SK-N-SH (cell line): ENCODE results near the gene NID1. TPM values are rescaled to one million over a fixed set of nuclear protein-coding genes. Genes with fewer than 3 reads are reported as not detected.

Experiments used
- CTCF ChIA-PET: fragments of 300-600, 350-600 bp; formaldehyde crosslinking; extraction: SDS; loops from one replicate; lab custom pipeline; 2021; lab: Yijun Ruan, JAX
- POLR2A ChIA-PET: fragments of 350-600 bp; sonication (Branson Sonifier 250); formaldehyde crosslinking; extraction: SDS; loops from one replicate; lab custom pipeline; 2020; ENCODE audit warnings: antibody characterized with exemption, inconsistent platforms; lab: Yijun Ruan, JAX
- DNase-seq: peaks from one replicate; pipeline ENCODE4 v3.0.0; 2012
- H2AFZ ChIP-seq: fragments of 200-600 bp; sonication (generic); 2 replicates; pipeline ENCODE4 v1.8.1; 2016; ENCODE audit warnings: antibody characterized with exemption, mild to moderate bottlenecking, low read depth
- H3F3A ChIP-seq: fragments of 200-600 bp; sonication (generic); replicated peaks from 2 replicates; pipeline ENCODE3; 2016; ENCODE audit warnings: antibody characterized with exemption, mild to moderate bottlenecking; ENCODE audit not compliant: insufficient read depth
- H3K27ac ChIP-seq, 2 experiments: fragments of 200-500 bp in 1 of 2; fragments of 200-600 bp in 1 of 2; sonication (Bioruptor generic) in 1 of 2; sonication (generic), shearing (Covaris generic) in 1 of 2; 2 replicates each; pipeline versions ENCODE4 v1.5.1 to v1.6.1; 2014 to 2016; ENCODE audit warnings: low read depth in 2 of 2, inconsistent platforms in 1 of 2, low read length in 1 of 2, mild to moderate bottlenecking in 1 of 2, mixed read lengths in 1 of 2
- H3K27me3 ChIP-seq: fragments of 200-600 bp; sonication (generic), shearing (Covaris generic); 2 replicates; pipeline ENCODE4 v1.6.1; 2016; ENCODE audit warnings: mixed run types; ENCODE audit not compliant: insufficient read depth
- H3K36me3 ChIP-seq, 2 experiments: fragments of 200-500 bp in 1 of 2; fragments of 200-600 bp in 1 of 2; sonication (Bioruptor generic) in 1 of 2; sonication (generic) in 1 of 2; replicated peaks in 1 of 2; 2 replicates each; pipeline versions ENCODE3 to v1.5.1; 2014 to 2016; ENCODE audit warnings: low read length in 1 of 2, mild to moderate bottlenecking in 1 of 2; ENCODE audit not compliant: insufficient read depth in 2 of 2, control insufficient read depth in 1 of 2
- H3K4me1 ChIP-seq, 2 experiments: fragments of 200-500 bp in 1 of 2; fragments of 200-600 bp in 1 of 2; sonication (Bioruptor generic) in 1 of 2; sonication (generic), shearing (Covaris generic) in 1 of 2; 2 replicates each; pipeline versions ENCODE4 v1.5.1 to v1.6.1; 2014 to 2016; ENCODE audit warnings: low read depth in 1 of 2, low read length in 1 of 2, mixed run types in 1 of 2; ENCODE audit not compliant: insufficient read depth in 2 of 2, control insufficient read depth in 1 of 2
- H3K4me2 ChIP-seq: fragments of 200-600 bp; sonication (generic), shearing (Covaris generic); 2 replicates; pipeline ENCODE4 v1.6.1; 2017; ENCODE audit warnings: mixed run types
- H3K4me3 ChIP-seq, 2 experiments: fragments of 200-500 bp in 1 of 2; fragments of 200-600 bp in 1 of 2; sonication (Bioruptor generic) in 1 of 2; sonication (generic), shearing (Covaris generic) in 1 of 2; 2 replicates each; pipeline versions ENCODE4 v1.5.1 to v1.8.1; 2014 to 2016; ENCODE audit warnings: low read depth in 2 of 2, inconsistent platforms in 1 of 2, low read length in 1 of 2, mild to moderate bottlenecking in 1 of 2, mixed read lengths in 1 of 2, moderate library complexity in 1 of 2
- H3K79me2 ChIP-seq: fragments of 200-600 bp; sonication (generic); 2 replicates; pipeline ENCODE4 v1.8.1; 2017; ENCODE audit warnings: mild to moderate bottlenecking; ENCODE audit not compliant: insufficient read depth
- H3K9ac ChIP-seq: fragments of 200-600 bp; sonication (generic); 2 replicates; pipeline ENCODE4 v1.6.1; 2017; ENCODE audit warnings: mixed run types
- H3K9me2 ChIP-seq: fragments of 200-600 bp; sonication (generic); 2 replicates; pipeline ENCODE4 v1.6.1; 2017; ENCODE audit warnings: mixed run types
- H3K9me3 ChIP-seq: fragments of 200-600 bp; sonication (generic); 2 replicates; pipeline ENCODE4 v1.6.1; 2017; ENCODE audit warnings: mixed run types, mild to moderate bottlenecking, moderate library complexity
- H4K20me1 ChIP-seq: fragments of 200-600 bp; sonication (generic); 2 replicates; pipeline ENCODE4 v1.6.1; 2017; ENCODE audit warnings: mild to moderate bottlenecking, mixed run types; ENCODE audit not compliant: insufficient read depth
- CTCF ChIP-seq: fragments of 200-600 bp; sonication (generic); IDR thresholded peaks from 2 replicates; pipeline ENCODE4 v1.6.1; 2017; ENCODE audit warnings: antibody characterized with exemption, mild to moderate bottlenecking, moderate library complexity
- EZH2phosphoT487 ChIP-seq: fragments of 200-600 bp; sonication (generic); IDR thresholded peaks from 2 replicates; pipeline ENCODE4 v1.6.1; 2017; ENCODE audit warnings: low read depth, mixed run types, mild to moderate bottlenecking, antibody characterized with exemption, moderate library complexity, borderline replicate concordance
- GABPA ChIP-seq: IDR thresholded peaks from 2 replicates; pipeline ENCODE4 v1.4.0; 2012; ENCODE audit warnings: low read depth, mild to moderate bottlenecking
- IRF3 ChIP-seq: fragments of 150-350 bp; IDR thresholded peaks from 2 replicates; pipeline ENCODE4 v1.6.1; 2016; ENCODE audit warnings: mild to moderate bottlenecking, low read depth, low read length
- MAX ChIP-seq: IDR thresholded peaks from 2 replicates; pipeline ENCODE4 v1.4.0; 2012; ENCODE audit warnings: low read depth
- NRF1 ChIP-seq: IDR thresholded peaks from 2 replicates; pipeline ENCODE4 v1.6.1; 2012; ENCODE audit warnings: low read depth, mild to moderate bottlenecking, low read length
- PBX3 ChIP-seq: IDR thresholded peaks from 2 replicates; pipeline ENCODE4; 2012
- RAD21 ChIP-seq: IDR thresholded peaks from 2 replicates; pipeline ENCODE4 v1.6.1; 2012; ENCODE audit warnings: mild to moderate bottlenecking, low read length
- RFX5 ChIP-seq: IDR thresholded peaks from 2 replicates; pipeline ENCODE4 v1.6.1; 2012; ENCODE audit warnings: mild to moderate bottlenecking, improper control_type of control experiment, low read length
- TAF1 ChIP-seq: IDR thresholded peaks from 2 replicates; pipeline ENCODE4 v1.6.1; 2012; ENCODE audit warnings: low read depth, mild to moderate bottlenecking, low read length, moderate library complexity, borderline replicate concordance
- TCF12 ChIP-seq: IDR thresholded peaks from 2 replicates; pipeline ENCODE4 v1.4.0; 2012
- YY1 ChIP-seq: IDR thresholded peaks from 2 replicates; pipeline ENCODE4 v1.4.0; 2012; ENCODE audit warnings: low read depth, mild to moderate bottlenecking
- ZBTB33 ChIP-seq: IDR thresholded peaks from 2 replicates; pipeline ENCODE4 v1.4.0; 2012; ENCODE audit warnings: low read depth, borderline replicate concordance
- WGBS: methylation state at CpG from one replicate; pipeline ENCODE4 v1.1.6; 2017; ENCODE audit warnings: low lambda C conversion rate; 5-methylcytosine and 5-hydroxymethylcytosine counted together
- polyA plus RNA-seq, 3 experiments: library from polyadenylated mRNA; depleted of rRNA; stranded (reverse); fragments of >200 nt; gene quantifications; 2 replicates each; pipeline ENCODE4 v1.2.3, GENCODE V29; 2012

The NID1 gene
- polyA plus RNA-seq, 1 of the 3 experiments (the other 2 are of a cell fraction): 74.3 TPM

GRCh38 chr1:236018885-236019453, 45.9 kb downstream of the NID1 start:
- CTCF ChIA-PET: interaction anchor here (0.6 to 2.1 kb wide), 2 partner anchors 47 to 423 kb away, joined by 3 to 6 read pairs; no protein-coding TSS in a partner anchor
- TF ChIP-seq TAF1 (no peak), PBX3 (no peak), RAD21 (no peak), YY1 (no peak), EZH2phosphoT487 (no peak), GABPA (no peak), ZBTB33 (no peak), RFX5 (no peak), MAX (no peak), IRF3 (no peak), TCF12 (no peak), NRF1 (no peak), CTCF (no peak)

More at GRCh38 chr1:236018885-236019453, 45.9 kb downstream of the NID1 start:
- peaks cover 6 to 16% of the 10 kb centered on the region in 2 experiments for H3K36me3 ChIP-seq
- no peaks in the 10 kb centered on the region for H3K9me2 ChIP-seq
- POLR2A ChIA-PET: no interaction called here
- no peak overlapping the region for H2AFZ ChIP-seq
- no peak overlapping the region for H3K4me2 ChIP-seq
- H3K4me3 ChIP-seq: no peak overlapping the region
- no peaks in the 10 kb centered on the region for H4K20me1 ChIP-seq
- H3K27ac ChIP-seq: no peak overlapping the region
- no peaks in the 10 kb centered on the region for H3K27me3 ChIP-seq
- no peaks in the 10 kb centered on the region for H3F3A ChIP-seq
- H3K9ac ChIP-seq: no peak overlapping the region
- H3K9me3 ChIP-seq: no peaks in the 10 kb centered on the region
- H3K4me1 ChIP-seq: peaks cover 0 to 3% of the 10 kb centered on the region in 2 experiments; a peak in 1 of 4 replicates
- no peaks in the 10 kb centered on the region for H3K79me2 ChIP-seq
- no peak for DNase-seq
- WGBS: 80% methylated on average over 4 of the region's 5 CpGs
